MM.1S (cell line): ENCODE results near the gene KCTD5.

Source experiments
- CTCF ChIP-seq: fragments of 300-600 bp; sonication (generic); IDR thresholded peaks from 2 replicates; pipeline ENCODE4 v1.5.1; 2016; ENCODE audit warnings: antibody characterized with exemption, low read length, mixed read lengths
- EZH2 ChIP-seq: fragments of 300-600 bp; sonication (generic); optimal IDR thresholded peaks from 2 replicates; pipeline ENCODE3; 2017; ENCODE audit warnings: low read depth, mild to moderate bottlenecking, antibody characterized with exemption, low read length, mixed read lengths

DNA sequence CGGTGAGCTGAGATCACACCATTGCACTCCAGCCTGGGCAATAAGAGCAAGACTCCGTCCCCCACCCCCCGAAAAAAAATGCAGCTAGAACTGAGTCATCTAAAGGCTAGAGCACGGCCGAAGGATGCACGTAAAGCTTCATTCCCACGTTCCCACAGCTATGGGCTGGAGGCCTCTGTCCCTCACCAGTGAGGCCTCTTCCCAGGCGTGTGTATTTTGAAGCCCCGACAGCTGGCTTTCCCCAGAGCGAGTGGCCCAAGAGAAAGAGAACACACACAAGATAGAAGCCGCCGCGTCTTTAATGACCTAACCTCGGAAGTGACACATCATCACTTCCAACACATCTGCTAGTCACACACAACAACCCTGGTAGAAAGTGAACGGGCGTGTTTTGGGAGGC is 6.6 kb upstream of the KCTD5 start:
- TF ChIP-seq CTCF, result no peak
- TF ChIP-seq EZH2, result no peak
